H9 (cell line): ENCODE results near the gene PCF11. TPM values are rescaled to one million over a fixed set of nuclear protein-coding genes. Genes with fewer than 3 reads are reported as not detected.

Experiments
- DNase-seq: peaks from one replicate; pipeline ENCODE4 v3.0.0-alpha.2; 2017
- H2AFZ ChIP-seq: one replicate; pipeline ENCODE4 v1.6.1; 2013; ENCODE audit warnings: mild to moderate bottlenecking, low read length, control low read depth, moderate library complexity
- H2AK5ac ChIP-seq: 2 replicates; pipeline ENCODE4 v1.6.1; 2013; ENCODE audit warnings: low read length, control low read depth, mixed read lengths; ENCODE audit not compliant: insufficient read length
- H2BK120ac ChIP-seq: one replicate; pipeline ENCODE4 v1.6.1; 2013; ENCODE audit warnings: low read depth, mild to moderate bottlenecking, low read length, control low read depth, inconsistent platforms; ENCODE audit not compliant: poor library complexity, severe bottlenecking
- H2BK12ac ChIP-seq: 2 replicates; pipeline ENCODE4 v1.6.1; 2013; ENCODE audit warnings: low read length, control low read depth, mixed read lengths, low read depth; ENCODE audit not compliant: insufficient read length
- H2BK15ac ChIP-seq: 2 replicates; pipeline ENCODE4 v1.6.1; 2013; ENCODE audit warnings: low read depth, low read length, control low read depth
- H2BK20ac ChIP-seq: one replicate; pipeline ENCODE4 v1.6.1; 2013; ENCODE audit warnings: low read depth, mild to moderate bottlenecking, low read length, control low read depth, inconsistent platforms; ENCODE audit not compliant: poor library complexity, severe bottlenecking
- H2BK5ac ChIP-seq: 2 replicates; pipeline ENCODE4 v1.6.1; 2013; ENCODE audit warnings: low read length, control low read depth, mixed read lengths; ENCODE audit not compliant: insufficient read length
- H3K14ac ChIP-seq: 2 replicates; pipeline ENCODE4 v1.6.1; 2013; ENCODE audit warnings: low read length, control low read depth; ENCODE audit not compliant: insufficient read depth
- H3K18ac ChIP-seq: 2 replicates; pipeline ENCODE4 v1.6.1; 2013; ENCODE audit warnings: low read depth, mild to moderate bottlenecking, mixed read lengths, low read length, control low read depth; ENCODE audit not compliant: insufficient read length
- H3K23ac ChIP-seq: 2 replicates; pipeline ENCODE4 v1.6.1; 2013; ENCODE audit warnings: low read length, control low read depth, mixed read lengths, low read depth; ENCODE audit not compliant: insufficient read length
- H3K23me2 ChIP-seq: 2 replicates; pipeline ENCODE4 v1.6.1; 2013; ENCODE audit warnings: low read depth, mild to moderate bottlenecking, mixed read lengths, low read length, control low read depth; ENCODE audit not compliant: insufficient read length, poor library complexity, severe bottlenecking
- H3K27ac ChIP-seq: 2 replicates; pipeline ENCODE4 v1.5.1; 2013; ENCODE audit warnings: low read length, control low read depth, mixed read lengths, low read depth; ENCODE audit not compliant: insufficient read length
- H3K27me3 ChIP-seq: 2 replicates; pipeline ENCODE4 v1.6.1; 2013; ENCODE audit warnings: low read length, control low read depth, inconsistent platforms; ENCODE audit not compliant: insufficient read depth
- H3K4ac ChIP-seq: 2 replicates; pipeline ENCODE4 v1.6.1; 2013; ENCODE audit warnings: low read depth, mild to moderate bottlenecking, control low read depth, inconsistent platforms, low read length, moderate library complexity
- H3K4me1 ChIP-seq: 2 replicates; pipeline ENCODE4 v1.6.1; 2013; ENCODE audit warnings: low read length, control low read depth, inconsistent platforms; ENCODE audit not compliant: insufficient read depth
- H3K4me2 ChIP-seq: 2 replicates; pipeline ENCODE4 v1.6.1; 2013; ENCODE audit warnings: low read length, control low read depth, mixed read lengths; ENCODE audit not compliant: insufficient read length, insufficient read depth
- H3K56ac ChIP-seq: 2 replicates; pipeline ENCODE4 v1.6.1; 2013; ENCODE audit warnings: low read depth, mild to moderate bottlenecking, mixed read lengths, low read length, control low read depth; ENCODE audit not compliant: insufficient read length
- H3K79me1 ChIP-seq: 2 replicates; pipeline ENCODE4 v1.6.1; 2013; ENCODE audit warnings: low read depth, mild to moderate bottlenecking, moderate library complexity, low read length, control low read depth, inconsistent platforms; ENCODE audit not compliant: insufficient read depth, poor library complexity, severe bottlenecking
- H3K79me2 ChIP-seq: 2 replicates; pipeline ENCODE4 v1.6.1; 2013; ENCODE audit warnings: low read length, control low read depth, inconsistent platforms; ENCODE audit not compliant: insufficient read depth
- H3K9ac ChIP-seq: 2 replicates; pipeline ENCODE4 v1.6.1; 2013; ENCODE audit warnings: low read length, control low read depth, mixed read lengths; ENCODE audit not compliant: insufficient read length; ENCODE audit errors: extremely low read depth
- H3K9me3 ChIP-seq: one replicate; pipeline ENCODE4 v1.6.1; 2013; ENCODE audit warnings: low read depth, low read length, inconsistent platforms; ENCODE audit not compliant: control insufficient read depth
- H3T11ph ChIP-seq: one replicate; pipeline ENCODE4 v1.6.1; 2013; ENCODE audit warnings: mild to moderate bottlenecking, low read length, control low read depth, inconsistent platforms
- H4K20me1 ChIP-seq: one replicate; pipeline ENCODE4 v1.6.1; 2013; ENCODE audit not compliant: control insufficient read depth, insufficient read length, insufficient read depth
- H4K5ac ChIP-seq: 2 replicates; pipeline ENCODE4 v1.6.1; 2013; ENCODE audit warnings: low read depth, mild to moderate bottlenecking, mixed read lengths, low read length, control low read depth; ENCODE audit not compliant: insufficient read length
- H4K8ac ChIP-seq: replicated peaks from 2 replicates; pipeline ENCODE4 v1.6.1; 2013; ENCODE audit warnings: low read length, control low read depth, mixed read lengths, low read depth; ENCODE audit not compliant: insufficient read length
- H4K91ac ChIP-seq: 2 replicates; pipeline ENCODE4 v1.6.1; 2013; ENCODE audit warnings: low read depth, mild to moderate bottlenecking, moderate library complexity, mixed read lengths, low read length, control low read depth; ENCODE audit not compliant: insufficient read length
- H3K27ac Mint-ChIP-seq, 3 experiments: 2 replicates in 2 of 3; 3 replicates in 1 of 3; pipeline ENCODE4 v1.8.0; 2020 to 2021; ENCODE audit warnings: mixed read lengths in 3 of 3, mild to moderate bottlenecking in 1 of 3, moderate library complexity in 1 of 3
- H3K27me3 Mint-ChIP-seq: 2 replicates; pipeline ENCODE4 v1.8.0; 2021; ENCODE audit warnings: low read depth, mild to moderate bottlenecking, moderate library complexity, mixed read lengths
- H3K36me3 Mint-ChIP-seq, 3 experiments: 2 replicates in 2 of 3; 3 replicates in 1 of 3; pipeline ENCODE4 v1.8.0; 2020 to 2021; ENCODE audit warnings: low read depth in 3 of 3, mixed read lengths in 3 of 3; ENCODE audit not compliant: insufficient read depth in 1 of 3
- H3K4me1 Mint-ChIP-seq, 2 experiments: 2 replicates each; pipeline ENCODE4 v1.8.0; 2020; ENCODE audit warnings: mixed read lengths in 2 of 2
- H3K4me3 Mint-ChIP-seq, 2 experiments: 2 replicates in 1 of 2; 3 replicates in 1 of 2; pipeline ENCODE4 v1.8.0; 2020 to 2021; ENCODE audit warnings: mild to moderate bottlenecking in 2 of 2, mixed read lengths in 2 of 2, moderate library complexity in 1 of 2
- H3K9me3 Mint-ChIP-seq, 2 experiments: 2 replicates in 1 of 2; 3 replicates in 1 of 2; pipeline ENCODE4 v1.8.0; 2020; ENCODE audit warnings: mild to moderate bottlenecking in 2 of 2, mixed read lengths in 2 of 2, moderate library complexity in 1 of 2
- WGBS: extraction: QIAGEN DNeasy Blood & Tissue Kit; methylation state at CpG from one replicate; pipeline ENCODE4 v1.1.7; 2013; ENCODE audit warnings: missing lambda C conversion rate, low lambda C conversion rate, mixed read lengths; ENCODE audit not compliant: insufficient read length; ENCODE audit errors: extremely low coverage; 5-methylcytosine and 5-hydroxymethylcytosine counted together
- total RNA-seq: library from RNA; stranded (reverse); gene quantifications from 2 replicates; pipeline ENCODE4 v1.2.1, GENCODE V29; 2021
- TF ChIP-seq, protein P1 (sequence below): fragments of 200-600 bp; sonication (generic); conservative IDR thresholded peaks from 3 replicates; pipeline ENCODE4 v1.8.0; 2021; ENCODE audit warnings: antibody characterized with exemption, mild to moderate bottlenecking

Gene PCF11
- total RNA-seq, 1 experiment from 2014 or later = 50.9 TPM

DNA sequence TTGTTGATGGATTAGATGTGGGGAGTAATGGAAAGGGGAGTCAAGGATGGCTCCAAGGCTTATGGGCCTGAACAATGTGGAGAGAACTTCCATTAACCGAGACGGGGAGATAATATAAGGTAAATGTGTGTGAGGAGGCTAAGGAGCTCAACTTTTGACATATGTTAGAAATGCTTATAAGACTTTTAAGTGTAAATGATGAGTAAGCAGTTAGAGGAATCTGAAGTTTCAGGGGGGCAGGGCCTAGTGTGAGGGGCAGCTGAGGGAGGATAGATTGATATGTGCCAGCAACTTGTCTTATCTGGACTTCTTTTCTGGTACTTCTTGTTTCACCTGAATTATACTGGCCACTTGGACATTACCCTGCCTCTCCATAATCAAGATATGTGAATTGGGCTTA lies 66.5 kb downstream of the PCF11 start:
- Histone ChIP-seq H3K79me1 (no peaks in the 10 kb centered on the region), H4K91ac (no peak overlapping the region), H3K14ac (no peak overlapping the region), H3K79me2 (no peaks in the 10 kb centered on the region), H3K23ac (no peak overlapping the region), H3K27ac (no peak overlapping the region), H2BK20ac (no peak overlapping the region), H3K18ac (no peak overlapping the region), H3K4me1 (no peaks in the 10 kb centered on the region), H2BK120ac (no peak overlapping the region), H3K27me3 (0 out of 2 replicates have a peak, but pooled peaks cover 2% of the 10 kb centered on the region), H3K56ac (no peak overlapping the region), H3T11ph (no peak overlapping the region), H3K4me2 (no peak overlapping the region), H4K20me1 (no peaks in the 10 kb centered on the region), H2BK5ac (no peak overlapping the region), H3K4ac (no peak overlapping the region), H2BK15ac (no peak overlapping the region), H4K8ac (no peak overlapping the region), H3K23me2 (no peaks in the 10 kb centered on the region), H4K5ac (no peak overlapping the region), H2AK5ac (no peak overlapping the region), H3K9ac (no peak overlapping the region), H3K9me3 (no peaks in the 10 kb centered on the region), H2AFZ (no peak overlapping the region), H2BK12ac (no peak overlapping the region)
- no peaks in the 10 kb centered on the region for H3K9me3 Mint-ChIP-seq
- H3K4me1 Mint-ChIP-seq = no peaks in the 10 kb centered on the region
- no peaks in the 10 kb centered on the region; the same call in 1 of the 2 replicates for H3K27me3 Mint-ChIP-seq
- no peak for DNase-seq
- H3K27ac Mint-ChIP-seq = no peak overlapping the region; a peak in 1 of 7 replicates
- no peaks in the 10 kb centered on the region for H3K36me3 Mint-ChIP-seq
- TF ChIP-seq, protein P1, sequence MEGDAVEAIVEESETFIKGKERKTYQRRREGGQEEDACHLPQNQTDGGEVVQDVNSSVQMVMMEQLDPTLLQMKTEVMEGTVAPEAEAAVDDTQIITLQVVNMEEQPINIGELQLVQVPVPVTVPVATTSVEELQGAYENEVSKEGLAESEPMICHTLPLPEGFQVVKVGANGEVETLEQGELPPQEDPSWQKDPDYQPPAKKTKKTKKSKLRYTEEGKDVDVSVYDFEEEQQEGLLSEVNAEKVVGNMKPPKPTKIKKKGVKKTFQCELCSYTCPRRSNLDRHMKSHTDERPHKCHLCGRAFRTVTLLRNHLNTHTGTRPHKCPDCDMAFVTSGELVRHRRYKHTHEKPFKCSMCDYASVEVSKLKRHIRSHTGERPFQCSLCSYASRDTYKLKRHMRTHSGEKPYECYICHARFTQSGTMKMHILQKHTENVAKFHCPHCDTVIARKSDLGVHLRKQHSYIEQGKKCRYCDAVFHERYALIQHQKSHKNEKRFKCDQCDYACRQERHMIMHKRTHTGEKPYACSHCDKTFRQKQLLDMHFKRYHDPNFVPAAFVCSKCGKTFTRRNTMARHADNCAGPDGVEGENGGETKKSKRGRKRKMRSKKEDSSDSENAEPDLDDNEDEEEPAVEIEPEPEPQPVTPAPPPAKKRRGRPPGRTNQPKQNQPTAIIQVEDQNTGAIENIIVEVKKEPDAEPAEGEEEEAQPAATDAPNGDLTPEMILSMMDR = no peak
- H3K4me3 Mint-ChIP-seq = no peak overlapping the region
- no CpG with 5 or more reads among the region's 2 CpGs for WGBS
